SK-N-SH treated with all-trans-retinoic acid at 6 μM for 48 hours (cell line): Measurements from ENCODE around the gene CHPF2.

Source experiments
- OSR1 ChIP-seq: fragments of 250-450 bp; sonication (Bioruptor Pico); IDR thresholded peaks from 2 replicates; pipeline ENCODE4 v1.8.0; 2022; ENCODE audit warnings: moderate library complexity, mild to moderate bottlenecking, inconsistent platforms
- PPARA ChIP-seq: fragments of 250-450 bp; sonication (Bioruptor Pico); IDR thresholded peaks from 2 replicates; pipeline ENCODE4 v1.5.0; 2020; ENCODE audit warnings: mild to moderate bottlenecking, borderline replicate concordance
- TOX ChIP-seq: fragments of 250-450 bp; sonication (Bioruptor Pico); IDR thresholded peaks from 2 replicates; pipeline ENCODE4 v1.8.0; 2021; ENCODE audit warnings: mild to moderate bottlenecking, moderate library complexity, borderline replicate concordance
- ZFP3 ChIP-seq: fragments of 250-450 bp; sonication (Bioruptor Pico); IDR thresholded peaks from 2 replicates; pipeline ENCODE4 v1.5.0; 2020; ENCODE audit warnings: mild to moderate bottlenecking, moderate library complexity
- ZFP30 ChIP-seq: fragments of 450-650 bp; formaldehyde crosslinking; IDR thresholded peaks from 2 replicates; pipeline ENCODE4 v1.5.0; 2022; ENCODE audit warnings: mild to moderate bottlenecking, moderate library complexity
- ZNF8 ChIP-seq: fragments of 450-650 bp; formaldehyde crosslinking; IDR thresholded peaks from 2 replicates; pipeline ENCODE4 v1.5.0; 2020; ENCODE audit warnings: mild to moderate bottlenecking, moderate library complexity
- TF ChIP-seq, protein P1 (sequence below): fragments of 250-450 bp; sonication (Bioruptor Pico); IDR thresholded peaks from 2 replicates; pipeline ENCODE4 v1.5.1; 2020; ENCODE audit warnings: low read depth, mild to moderate bottlenecking, moderate library complexity
- TF ChIP-seq, protein P2 (sequence below): fragments of 250-450 bp; sonication (Bioruptor Pico); IDR thresholded peaks from 2 replicates; pipeline ENCODE4 v1.8.0; 2020; ENCODE audit warnings: mild to moderate bottlenecking, moderate library complexity, borderline replicate concordance
- TF ChIP-seq, protein P3 (sequence below): fragments of 250-450 bp; sonication (Bioruptor Pico); IDR thresholded peaks from 2 replicates; pipeline ENCODE4 v1.8.0; 2021; ENCODE audit warnings: low read depth, mild to moderate bottlenecking, moderate library complexity, borderline replicate concordance

DNA sequence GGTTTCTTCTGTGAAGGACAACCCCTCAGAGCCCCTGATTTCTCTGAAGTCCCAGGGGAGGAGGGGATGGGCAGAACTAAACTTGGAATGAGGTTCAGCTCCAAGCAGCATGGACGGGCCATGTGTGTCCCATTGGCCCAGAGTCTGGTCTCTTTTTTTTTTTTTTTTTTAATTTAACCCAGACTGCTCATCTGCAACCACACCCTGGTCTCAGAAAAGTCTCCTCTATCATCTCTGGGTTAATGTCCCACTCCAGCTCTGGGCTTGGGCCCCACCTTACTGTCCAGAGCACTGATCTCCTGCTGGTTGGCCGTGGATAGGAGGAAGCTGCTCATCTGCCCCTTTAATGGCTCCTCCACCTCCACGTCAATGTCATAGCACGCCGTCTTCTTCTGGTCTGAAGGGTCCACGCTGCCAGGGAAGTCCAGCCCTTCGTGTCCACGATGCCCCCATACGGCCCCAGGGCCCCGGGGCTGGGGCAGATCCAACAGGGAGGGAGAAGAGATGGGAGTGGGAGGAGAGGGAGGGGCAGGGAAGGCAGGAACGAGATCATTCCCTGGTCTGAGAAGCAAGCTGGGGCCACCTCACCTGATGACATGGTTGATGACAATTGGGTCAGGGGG is 7.7 kb downstream of the CHPF2 start:
- TF ChIP-seq OSR1 (CRISPR knock-in tag) = no peak
- TF ChIP-seq, protein P1, sequence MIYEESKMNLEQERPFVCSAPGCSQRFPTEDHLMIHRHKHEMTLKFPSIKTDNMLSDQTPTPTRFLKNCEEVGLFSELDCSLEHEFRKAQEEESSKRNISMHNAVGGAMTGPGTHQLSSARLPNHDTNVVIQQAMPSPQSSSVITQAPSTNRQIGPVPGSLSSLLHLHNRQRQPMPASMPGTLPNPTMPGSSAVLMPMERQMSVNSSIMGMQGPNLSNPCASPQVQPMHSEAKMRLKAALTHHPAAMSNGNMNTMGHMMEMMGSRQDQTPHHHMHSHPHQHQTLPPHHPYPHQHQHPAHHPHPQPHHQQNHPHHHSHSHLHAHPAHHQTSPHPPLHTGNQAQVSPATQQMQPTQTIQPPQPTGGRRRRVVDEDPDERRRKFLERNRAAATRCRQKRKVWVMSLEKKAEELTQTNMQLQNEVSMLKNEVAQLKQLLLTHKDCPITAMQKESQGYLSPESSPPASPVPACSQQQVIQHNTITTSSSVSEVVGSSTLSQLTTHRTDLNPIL (CRISPR knock-in tag) = no peak
- TF ChIP-seq, protein P2, sequence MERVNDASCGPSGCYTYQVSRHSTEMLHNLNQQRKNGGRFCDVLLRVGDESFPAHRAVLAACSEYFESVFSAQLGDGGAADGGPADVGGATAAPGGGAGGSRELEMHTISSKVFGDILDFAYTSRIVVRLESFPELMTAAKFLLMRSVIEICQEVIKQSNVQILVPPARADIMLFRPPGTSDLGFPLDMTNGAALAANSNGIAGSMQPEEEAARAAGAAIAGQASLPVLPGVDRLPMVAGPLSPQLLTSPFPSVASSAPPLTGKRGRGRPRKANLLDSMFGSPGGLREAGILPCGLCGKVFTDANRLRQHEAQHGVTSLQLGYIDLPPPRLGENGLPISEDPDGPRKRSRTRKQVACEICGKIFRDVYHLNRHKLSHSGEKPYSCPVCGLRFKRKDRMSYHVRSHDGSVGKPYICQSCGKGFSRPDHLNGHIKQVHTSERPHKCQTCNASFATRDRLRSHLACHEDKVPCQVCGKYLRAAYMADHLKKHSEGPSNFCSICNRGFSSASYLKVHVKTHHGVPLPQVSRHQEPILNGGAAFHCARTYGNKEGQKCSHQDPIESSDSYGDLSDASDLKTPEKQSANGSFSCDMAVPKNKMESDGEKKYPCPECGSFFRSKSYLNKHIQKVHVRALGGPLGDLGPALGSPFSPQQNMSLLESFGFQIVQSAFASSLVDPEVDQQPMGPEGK (CRISPR knock-in tag) = no peak
- TF ChIP-seq ZFP3 (CRISPR knock-in tag) = no peak
- no peak for TF ChIP-seq ZFP30 (CRISPR knock-in tag)
- TF ChIP-seq, protein P3, sequence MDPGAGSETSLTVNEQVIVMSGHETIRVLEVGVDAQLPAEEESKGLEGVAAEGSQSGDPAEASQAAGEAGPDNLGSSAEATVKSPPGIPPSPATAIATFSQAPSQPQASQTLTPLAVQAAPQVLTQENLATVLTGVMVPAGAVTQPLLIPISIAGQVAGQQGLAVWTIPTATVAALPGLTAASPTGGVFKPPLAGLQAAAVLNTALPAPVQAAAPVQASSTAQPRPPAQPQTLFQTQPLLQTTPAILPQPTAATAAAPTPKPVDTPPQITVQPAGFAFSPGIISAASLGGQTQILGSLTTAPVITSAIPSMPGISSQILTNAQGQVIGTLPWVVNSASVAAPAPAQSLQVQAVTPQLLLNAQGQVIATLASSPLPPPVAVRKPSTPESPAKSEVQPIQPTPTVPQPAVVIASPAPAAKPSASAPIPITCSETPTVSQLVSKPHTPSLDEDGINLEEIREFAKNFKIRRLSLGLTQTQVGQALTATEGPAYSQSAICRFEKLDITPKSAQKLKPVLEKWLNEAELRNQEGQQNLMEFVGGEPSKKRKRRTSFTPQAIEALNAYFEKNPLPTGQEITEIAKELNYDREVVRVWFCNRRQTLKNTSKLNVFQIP (CRISPR knock-in tag) = no peak
- TF ChIP-seq ZNF8 (CRISPR knock-in tag) = no peak
- TF ChIP-seq PPARA (CRISPR knock-in tag) = no peak
- no peak for TF ChIP-seq TOX (CRISPR knock-in tag)
